CD4-positive, alpha-beta T cell treated with Interleukin-6 for 4 hours (primary cell): ENCODE measurements around the gene SLC49A3.

Experiments used
- DNase-seq: peaks from one replicate; pipeline ENCODE4 v3.0.0-alpha.2; 2020; ENCODE audit warnings: mixed read lengths

Gene SLC49A3

GRCh38 chr4:664713-665231, 24.2 kb downstream of the SLC49A3 start:
- no peak for DNase-seq

- peak; percentile 88 for DNase-seq
Observed at GRCh38 chr4:663438-664428, 25.2 kb downstream of the SLC49A3 start.

- no peak for DNase-seq
Observed at GRCh38 chr4:663046-663437, 25.9 kb downstream of the SLC49A3 start.

GRCh38 chr4:661881-662761, 26.8 kb downstream of the SLC49A3 start:
- no peak for DNase-seq

- no peak for DNase-seq
Observed at GRCh38 chr4:661231-661630, 27.7 kb downstream of the SLC49A3 start.

GRCh38 chr4:660401-660800, 28.6 kb downstream of the SLC49A3 start:
- DNase-seq: no peak

- no peak for DNase-seq
Observed at GRCh38 chr4:659851-660250, 29.1 kb downstream of the SLC49A3 start.

- DNase-seq: no peak
Observed at GRCh38 chr4:658681-659667, 30.0 kb downstream of the SLC49A3 start.

- DNase-seq: no peak
Observed at GRCh38 chr4:657834-658667, 30.9 kb downstream of the SLC49A3 start.

GRCh38 chr4:657338-657833, 31.6 kb downstream of the SLC49A3 start:
- no peak for DNase-seq

- no peak for DNase-seq
Observed at GRCh38 chr4:656436-657337, 32.3 kb downstream of the SLC49A3 start.

GRCh38 chr4:655464-656151, 33.3 kb downstream of the SLC49A3 start:
- no peak for DNase-seq

- no peak for DNase-seq
Observed at GRCh38 chr4:654871-655463, 34.0 kb downstream of the SLC49A3 start.

GRCh38 chr4:654503-654845, 34.5 kb downstream of the SLC49A3 start:
- DNase-seq: no peak

- DNase-seq: no peak
Observed at GRCh38 chr4:653831-654502, 35.0 kb downstream of the SLC49A3 start.

GRCh38 chr4:653080-653821, 35.7 kb downstream of the SLC49A3 start:
- DNase-seq: no peak

GRCh38 chr4:651884-652642, 36.9 kb downstream of the SLC49A3 start:
- no peak for DNase-seq
